ENCODE data around the gene TNIP1.

TNIP1 gene

GRCh38 chr5:151041577-151042268, 39.1 kb downstream of the TNIP1 start:
- DNase-seq (ENCODE audit: low read depth in 2 of 3, low spot score in 1 of 3): no peak

GRCh38 chr5:151040211-151040747, 40.6 kb downstream of the TNIP1 start:
- no peak for DNase-seq (ENCODE audit: low read depth in 2 of 3, low spot score in 1 of 3)

GRCh38 chr5:151039665-151040064, 41.2 kb downstream of the TNIP1 start:
- DNase-seq (ENCODE audit: low read depth in 2 of 3, low spot score in 1 of 3): no peak

GRCh38 chr5:151038801-151039238, 42.0 kb downstream of the TNIP1 start:
- DNase-seq (ENCODE audit: low read depth in 2 of 3, low spot score in 1 of 3): no peak

DNA sequence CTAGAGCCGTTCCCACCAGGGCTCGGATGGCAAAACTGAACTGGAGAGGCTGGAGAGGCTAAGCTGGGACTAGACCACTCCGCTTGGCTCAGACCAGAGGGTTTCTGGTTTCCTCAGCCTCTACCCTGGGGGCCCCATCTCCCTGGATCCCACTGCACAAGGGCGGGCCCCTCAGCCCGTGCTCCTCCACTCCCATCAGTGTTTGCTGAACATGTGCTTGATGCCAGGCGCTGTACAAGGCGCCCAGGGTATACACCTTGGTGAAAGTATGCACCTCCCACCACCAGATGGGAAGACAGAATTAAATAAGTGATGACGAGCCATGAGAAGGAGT, 42.5 kb downstream of the TNIP1 start:
- no peak for DNase-seq (ENCODE audit: low read depth in 2 of 3, low spot score in 1 of 3)

DNA sequence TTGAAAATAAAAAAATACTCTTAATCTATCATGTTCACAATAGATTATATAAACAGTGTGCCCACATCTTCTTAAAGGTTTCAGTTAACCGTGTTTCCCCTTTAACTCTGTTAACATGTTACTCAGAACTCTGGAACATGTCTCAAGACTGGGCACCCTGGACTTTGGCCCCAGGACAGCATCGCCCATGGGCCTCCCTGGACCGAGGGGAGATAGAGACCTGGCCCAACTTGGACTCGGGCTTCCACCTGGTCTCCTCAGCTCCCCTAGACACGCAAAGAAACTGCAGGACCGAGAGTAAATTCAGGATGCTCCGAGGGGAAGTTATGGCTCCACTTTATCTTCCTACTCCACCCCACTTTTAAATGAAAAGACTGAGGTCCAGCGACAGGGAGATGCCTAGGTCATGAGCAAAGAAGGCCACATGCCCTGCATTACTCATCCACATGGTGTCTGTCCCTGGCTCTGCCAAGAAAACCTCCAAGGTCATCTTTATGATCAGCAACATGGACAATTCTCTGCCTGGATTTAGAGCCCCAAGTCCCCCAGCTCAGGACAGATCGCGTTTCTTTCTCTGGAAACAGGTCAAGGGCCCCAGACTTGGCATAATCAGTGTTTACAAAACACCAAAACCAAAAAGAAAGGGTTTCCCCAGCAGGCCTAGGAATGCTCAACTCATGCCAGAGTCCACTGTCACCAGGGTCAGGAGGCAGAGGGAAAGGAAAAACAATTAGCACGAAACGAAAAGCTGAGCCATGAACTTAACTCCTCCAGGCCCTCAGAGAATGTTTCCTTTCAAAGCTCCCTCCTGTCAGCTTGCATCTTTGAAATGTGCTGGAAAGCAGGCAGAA, 43.0 kb downstream of the TNIP1 start:
- no peak for DNase-seq (ENCODE audit: low read depth in 2 of 3, low spot score in 1 of 3)

DNA sequence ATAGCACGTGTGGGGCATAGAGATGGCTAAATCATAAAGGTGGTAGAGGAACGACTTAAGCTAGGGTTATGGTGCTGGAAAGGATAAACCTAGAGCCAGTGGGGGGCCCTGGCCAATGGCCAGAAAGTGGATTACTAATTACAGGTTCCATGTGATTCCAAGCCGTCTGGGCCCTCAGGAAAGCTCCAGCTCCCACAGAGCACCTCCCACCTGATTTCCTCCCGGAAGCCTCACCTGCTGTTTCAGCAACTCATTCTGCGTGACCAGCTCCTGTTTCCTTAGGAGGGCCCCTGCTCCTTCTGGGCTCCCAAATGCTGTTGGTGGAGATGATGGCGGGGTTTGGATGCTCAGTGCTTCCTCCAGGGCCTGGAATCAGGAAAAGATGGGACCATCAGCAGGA, 44.3 kb downstream of the TNIP1 start:
- no peak for DNase-seq (ENCODE audit: low read depth in 2 of 3, low spot score in 1 of 3)

DNA sequence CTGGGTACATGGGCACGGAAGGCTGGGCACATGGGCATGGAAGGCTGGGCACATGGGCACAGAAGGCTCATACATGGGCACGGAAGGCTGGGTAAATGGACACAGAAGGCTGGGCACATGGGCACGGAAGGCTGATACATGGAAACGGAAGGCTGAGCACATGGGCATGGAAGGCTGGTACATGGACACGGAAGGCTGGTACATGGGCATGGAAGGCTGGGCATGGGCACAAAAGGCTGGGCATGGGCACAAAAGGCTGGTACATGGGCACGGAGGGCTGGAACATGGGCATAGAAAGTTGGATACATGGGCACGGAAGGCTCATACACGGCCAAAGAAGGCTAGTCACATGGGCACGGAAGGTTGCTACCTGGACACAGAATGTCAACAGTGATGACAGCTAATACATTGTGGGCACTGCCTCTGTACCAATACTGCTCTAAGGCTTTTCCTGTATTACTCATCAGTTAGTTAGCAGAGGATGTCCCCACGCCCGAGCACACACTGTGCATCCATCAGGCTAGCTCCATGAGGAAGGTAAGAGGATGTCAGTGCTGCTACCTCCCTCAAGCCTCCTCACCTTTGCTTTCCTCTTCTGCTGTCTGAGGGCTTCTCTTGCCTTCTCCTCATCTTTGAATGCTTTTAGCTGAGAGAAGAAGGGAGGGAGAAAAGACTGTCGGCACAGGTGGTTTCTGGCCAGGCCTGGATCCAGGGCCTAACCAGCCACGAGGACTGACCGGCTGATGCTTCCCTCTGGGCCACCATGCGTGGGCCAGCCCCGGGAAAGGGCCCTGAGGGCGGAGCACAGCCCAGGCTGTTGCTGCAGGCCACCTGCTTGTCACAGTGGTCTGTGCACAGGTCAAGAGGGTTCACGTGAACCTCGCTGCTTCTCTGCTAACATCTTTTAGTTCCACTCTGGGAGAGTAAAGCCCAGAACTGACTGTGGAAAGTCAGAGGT, 46.1 kb downstream of the TNIP1 start:
- DNase-seq (ENCODE audit: low read depth in 2 of 3, low spot score in 1 of 3): no peak

- DNase-seq (ENCODE audit: low read depth in 2 of 3, low spot score in 1 of 3): no peak
Observed at GRCh38 chr5:151033217-151033934, 47.5 kb downstream of the TNIP1 start.

- DNase-seq (ENCODE audit: low read depth in 2 of 3, low spot score in 1 of 3): no peak
Observed at GRCh38 chr5:151031554-151031953, 49.3 kb downstream of the TNIP1 start.

DNA sequence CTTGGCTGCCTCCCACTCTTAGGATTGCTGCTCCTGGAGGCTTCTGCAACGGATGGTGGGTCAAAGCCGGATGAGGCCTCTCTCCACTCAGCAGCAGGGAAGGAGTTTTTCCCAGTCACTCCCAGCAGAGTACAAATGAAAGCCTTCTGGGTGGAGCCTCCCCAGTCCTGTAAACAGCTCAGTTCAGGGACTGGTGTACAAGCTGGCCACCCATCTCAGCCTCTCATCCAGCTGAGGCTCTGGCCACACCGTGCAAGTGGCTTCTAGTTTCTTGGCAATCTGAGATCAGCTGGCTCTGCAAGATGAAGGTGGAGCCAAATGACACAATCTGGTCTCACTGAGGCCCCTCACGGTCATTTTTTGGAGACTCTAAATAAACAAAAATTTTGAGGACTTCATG, 50.5 kb downstream of the TNIP1 start:
- DNase-seq (ENCODE audit: low read depth in 2 of 3, low spot score in 1 of 3): no peak

DNA sequence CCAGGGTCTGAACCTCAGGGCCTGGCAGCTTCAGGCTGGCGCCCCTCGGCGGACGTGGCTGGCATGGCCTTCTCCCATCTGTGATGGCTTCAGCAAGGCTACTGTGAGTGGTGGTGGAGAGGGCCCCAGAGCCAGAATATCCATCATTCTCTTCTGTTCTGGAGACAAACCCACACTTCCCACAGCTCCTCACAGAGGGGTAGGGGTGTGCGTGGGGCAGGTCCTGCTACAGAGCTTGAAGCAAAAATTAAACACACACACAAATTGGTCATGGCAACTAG, 50.8 kb downstream of the TNIP1 start:
- no peak for DNase-seq (ENCODE audit: low read depth in 2 of 3, low spot score in 1 of 3)

DNA sequence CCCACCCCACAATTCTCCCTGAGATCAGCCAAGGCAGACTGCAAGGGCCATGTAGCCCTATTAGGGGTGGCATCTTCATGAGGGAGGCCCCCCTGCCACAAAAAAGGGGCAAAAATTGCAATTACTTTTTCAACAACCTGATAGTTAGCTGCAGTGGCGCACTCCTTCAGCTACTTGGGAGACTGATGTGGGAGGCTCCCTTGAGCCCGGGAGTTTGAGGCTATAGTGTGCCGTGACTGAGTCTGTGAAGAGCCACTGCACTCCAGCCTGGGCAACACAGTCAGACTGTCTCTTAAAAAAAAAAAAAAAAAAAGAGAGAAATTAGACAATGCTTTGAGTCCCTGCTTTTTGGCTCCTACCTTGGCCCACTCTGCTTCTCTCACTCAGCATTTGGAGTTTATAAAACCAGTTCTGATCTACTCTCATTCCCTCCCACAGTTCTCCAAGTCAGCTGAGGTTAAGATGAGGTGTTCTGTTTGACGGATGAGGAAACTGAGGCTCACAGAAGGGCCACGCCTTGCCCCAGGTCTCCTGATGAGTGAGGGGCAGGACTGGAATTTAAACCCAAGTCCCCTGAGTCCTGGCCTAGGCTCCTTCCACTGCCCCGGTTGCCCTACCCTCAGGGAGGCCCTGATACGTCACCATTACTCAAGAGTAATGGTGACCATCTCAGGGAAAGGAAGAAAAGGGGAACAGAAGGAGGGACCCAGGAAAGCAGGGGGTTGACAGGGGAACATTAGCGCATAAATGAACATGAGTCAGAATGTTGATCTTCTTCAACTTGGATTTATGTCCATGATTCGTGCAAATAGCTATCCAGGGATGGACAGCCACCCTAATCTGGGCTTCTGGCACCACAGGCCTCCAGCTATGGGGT, 51.4 kb downstream of the TNIP1 start:
- DNase-seq (ENCODE audit: low read depth in 2 of 3, low spot score in 1 of 3): no peak

DNA sequence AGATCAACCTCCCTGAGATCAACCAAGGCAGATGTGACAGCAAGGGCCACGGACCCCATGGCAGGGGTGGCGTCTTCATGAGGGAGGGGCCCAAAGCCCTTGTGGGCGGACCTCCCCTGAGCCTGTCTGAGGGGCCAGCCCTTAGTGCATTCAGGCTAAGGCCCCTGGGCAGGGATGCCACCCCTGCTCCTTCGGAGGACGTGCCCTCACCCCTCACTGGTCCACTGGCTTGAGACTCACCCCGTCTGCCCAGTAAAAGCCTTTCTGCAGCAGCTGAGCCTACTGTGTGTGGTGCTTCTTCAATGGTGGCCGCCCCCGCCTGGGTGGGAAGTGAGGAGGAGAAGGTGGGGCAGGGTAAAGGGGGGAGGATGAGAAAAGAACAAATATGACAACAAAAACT, 52.1 kb downstream of the TNIP1 start:
- DNase-seq (ENCODE audit: low read depth in 2 of 3, low spot score in 1 of 3): no peak

GRCh38 chr5:151027961-151028479, 52.8 kb downstream of the TNIP1 start:
- DNase-seq (ENCODE audit: low read depth in 2 of 3, low spot score in 1 of 3): no peak

DNA sequence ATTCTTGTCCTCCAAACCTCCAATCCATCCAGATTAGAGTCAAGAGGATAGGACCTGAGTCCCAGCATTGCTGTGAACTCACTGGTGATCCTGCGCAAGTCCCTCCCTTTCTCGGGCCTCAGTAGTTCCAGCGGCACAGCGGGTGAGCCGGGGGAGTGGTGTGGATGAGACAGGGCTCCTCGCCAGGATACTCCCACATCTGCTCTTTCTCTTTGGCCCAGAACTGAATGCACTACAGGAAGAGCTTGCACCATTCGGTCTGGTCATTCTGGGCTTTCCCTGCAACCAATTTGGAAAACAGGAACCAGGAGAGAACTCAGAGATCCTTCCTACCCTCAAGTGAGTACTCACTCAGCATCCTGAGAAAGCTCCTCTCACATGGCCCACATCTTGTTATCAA, 54.2 kb downstream of the TNIP1 start:
- DNase-seq (ENCODE audit: low read depth in 2 of 3, low spot score in 1 of 3): no peak

DNA sequence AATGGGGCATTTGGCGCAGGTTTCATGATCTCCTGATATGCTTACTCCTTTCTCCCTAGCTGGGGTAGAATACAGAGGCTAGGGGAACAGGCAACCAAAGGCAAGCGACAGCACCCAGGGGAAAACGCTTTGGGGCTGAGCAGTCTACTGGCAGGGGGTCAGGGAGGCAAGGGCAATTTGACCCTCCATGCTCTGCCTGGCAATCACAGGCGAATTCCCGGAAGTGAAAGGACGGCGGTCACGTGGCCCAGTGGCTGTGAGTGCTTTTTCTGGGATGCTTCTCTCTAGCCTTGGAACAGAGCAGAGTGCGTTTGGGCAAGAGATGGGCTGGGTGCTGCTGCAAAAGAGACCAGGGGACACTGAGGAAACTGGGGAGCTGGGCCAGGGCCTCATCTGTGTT, 54.7 kb downstream of the TNIP1 start:
- no peak for DNase-seq (ENCODE audit: low read depth in 2 of 3, low spot score in 1 of 3)

GRCh38 chr5:151025250-151025606, 55.6 kb downstream of the TNIP1 start:
- DNase-seq (ENCODE audit: low read depth in 2 of 3, low spot score in 1 of 3): no peak

GRCh38 chr5:151024440-151025249, 56.2 kb downstream of the TNIP1 start:
- DNase-seq (ENCODE audit: low read depth in 2 of 3, low spot score in 1 of 3): no peak

Measured in stimulated activated CD4-positive, alpha-beta T cell treated with anti-CD3 and anti-CD28 coated beads, Interleukin-12 subunit alpha, Interleukin-12 subunit beta, amount 100 ng/mL, for 48 hours (primary cell).